ENCODE results near the gene TOM1L2.
"Not testable (repeated sequence)": the region's sequence is repeated elsewhere in the genome, so short reads cannot be mapped to it uniquely, and the experiment has no call there.

The TOM1L2 gene

DNA sequence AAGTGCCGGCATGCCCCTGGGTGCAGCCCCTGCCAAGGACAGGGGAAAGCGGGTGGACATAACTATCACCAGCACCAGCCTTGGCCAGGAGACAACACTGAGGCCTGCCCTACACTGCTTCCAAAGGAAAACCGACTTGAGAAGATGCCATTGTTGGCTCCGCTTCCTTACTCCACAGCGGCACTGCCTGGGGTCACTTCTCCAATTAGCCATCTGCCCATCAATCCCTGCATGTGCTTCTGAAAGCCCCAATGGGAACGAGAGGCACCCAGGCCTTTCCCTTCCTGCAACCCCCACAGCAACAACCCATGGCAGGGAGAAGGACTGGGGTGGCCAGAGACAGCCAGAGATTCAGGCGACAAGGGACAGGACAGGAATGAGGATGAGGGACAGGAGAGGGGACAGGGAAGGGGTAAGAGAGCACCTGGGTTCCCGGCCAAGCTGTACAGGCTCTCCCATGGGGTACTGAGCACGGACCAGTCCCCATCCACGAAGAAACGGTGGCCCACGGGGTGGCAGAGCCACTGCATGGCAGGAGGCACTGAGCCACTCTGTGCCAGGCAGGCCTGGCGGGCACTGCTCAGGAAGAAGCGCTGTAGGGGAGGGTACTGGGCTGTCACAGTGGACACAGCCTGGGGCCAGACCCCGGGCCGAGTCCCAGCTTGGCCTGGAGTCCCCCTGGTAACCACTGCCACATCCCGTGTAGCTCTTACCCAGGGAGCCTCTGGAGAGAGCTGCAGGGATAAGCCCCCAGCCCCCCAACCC, 156.6 kb downstream of the TOM1L2 start:
- no peak for FAIRE-seq

GRCh38 chr17:17815062-17815406, 157.2 kb downstream of the TOM1L2 start:
- FAIRE-seq: no peak

GRCh38 chr17:17814162-17815061, 157.8 kb downstream of the TOM1L2 start:
- no peak for FAIRE-seq

- no peak for FAIRE-seq
Measured at GRCh38 chr17:17813725-17814095, 158.5 kb downstream of the TOM1L2 start.

- no peak for FAIRE-seq
Measured at GRCh38 chr17:17813055-17813724, 159.0 kb downstream of the TOM1L2 start.

DNA sequence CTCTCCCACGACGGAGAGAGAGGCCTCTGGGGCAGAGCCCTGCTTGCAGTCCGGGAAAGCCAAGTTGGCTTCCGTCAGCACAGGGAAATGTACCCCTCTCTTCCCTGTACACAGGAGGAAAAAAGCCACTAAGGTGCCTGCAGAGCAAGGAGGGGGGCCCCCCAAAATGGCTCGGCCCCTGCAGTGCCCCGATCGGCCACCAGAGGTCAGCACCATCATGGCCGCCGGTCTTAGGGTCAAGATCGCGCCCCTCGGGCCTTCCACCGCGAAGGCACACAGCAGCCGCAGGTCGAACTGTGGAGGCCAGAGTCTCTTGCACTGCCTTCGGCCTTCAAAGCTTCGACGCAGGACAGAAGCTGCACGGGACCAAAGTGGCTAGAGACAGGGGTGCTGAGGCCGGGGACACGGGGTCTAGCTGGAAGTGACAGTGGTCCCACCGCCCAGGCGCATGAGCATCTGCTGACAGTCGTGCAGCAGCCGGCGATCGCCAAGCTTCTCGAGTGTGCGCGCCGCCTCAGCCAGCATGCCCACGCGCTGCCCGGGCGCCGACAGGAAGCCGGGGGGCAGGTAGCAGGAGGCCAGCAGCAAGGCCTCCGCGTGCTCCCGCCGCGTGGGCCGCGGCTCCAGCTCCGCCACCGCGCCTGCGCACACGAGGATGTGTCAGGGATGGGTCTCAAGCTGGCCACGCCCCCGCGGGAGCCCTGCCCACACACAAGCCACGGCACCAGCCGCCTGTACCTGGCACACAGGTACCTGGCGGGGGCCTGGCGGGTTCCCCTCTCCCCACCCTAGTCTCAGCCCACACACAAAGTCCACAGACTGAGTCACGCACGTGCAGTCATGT, 159.8 kb downstream of the TOM1L2 start:
- peak; percentile 88 for FAIRE-seq

GRCh38 chr17:17811381-17812210, 160.6 kb downstream of the TOM1L2 start:
- FAIRE-seq: peak; percentile 71

- no peak for FAIRE-seq
Measured at GRCh38 chr17:17810895-17811248, 161.3 kb downstream of the TOM1L2 start.

GRCh38 chr17:17810084-17810894, 161.9 kb downstream of the TOM1L2 start:
- FAIRE-seq: peak; percentile 15

DNA sequence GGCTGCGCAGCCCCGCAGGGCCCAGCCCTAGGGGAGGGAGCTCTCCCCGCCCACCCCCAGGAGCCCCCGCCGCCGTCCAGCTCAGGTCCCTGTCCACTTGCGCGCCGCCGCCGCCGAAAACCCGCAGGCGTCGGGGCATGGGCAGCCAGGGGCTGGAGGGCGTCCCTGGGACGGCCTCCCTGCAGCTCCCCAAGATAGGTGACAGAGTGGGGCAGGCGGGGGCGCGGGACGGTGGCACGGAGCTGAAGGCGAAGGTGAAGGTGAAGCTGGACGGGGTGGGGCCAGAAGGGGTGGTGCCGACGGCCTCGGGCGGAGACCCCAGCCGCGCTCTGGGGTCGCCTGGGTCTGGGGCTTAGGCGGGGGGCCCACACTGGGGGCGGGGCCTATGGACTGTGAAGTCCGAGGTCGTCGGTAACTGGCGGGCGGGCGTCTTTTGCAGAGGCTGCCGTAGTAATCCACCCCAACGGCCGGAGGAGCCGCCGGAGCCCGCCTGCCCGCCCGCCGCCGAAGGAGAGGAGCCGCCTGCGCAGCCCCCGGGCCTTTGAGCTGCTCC, 162.6 kb downstream of the TOM1L2 start:
- no peak for FAIRE-seq

DNA sequence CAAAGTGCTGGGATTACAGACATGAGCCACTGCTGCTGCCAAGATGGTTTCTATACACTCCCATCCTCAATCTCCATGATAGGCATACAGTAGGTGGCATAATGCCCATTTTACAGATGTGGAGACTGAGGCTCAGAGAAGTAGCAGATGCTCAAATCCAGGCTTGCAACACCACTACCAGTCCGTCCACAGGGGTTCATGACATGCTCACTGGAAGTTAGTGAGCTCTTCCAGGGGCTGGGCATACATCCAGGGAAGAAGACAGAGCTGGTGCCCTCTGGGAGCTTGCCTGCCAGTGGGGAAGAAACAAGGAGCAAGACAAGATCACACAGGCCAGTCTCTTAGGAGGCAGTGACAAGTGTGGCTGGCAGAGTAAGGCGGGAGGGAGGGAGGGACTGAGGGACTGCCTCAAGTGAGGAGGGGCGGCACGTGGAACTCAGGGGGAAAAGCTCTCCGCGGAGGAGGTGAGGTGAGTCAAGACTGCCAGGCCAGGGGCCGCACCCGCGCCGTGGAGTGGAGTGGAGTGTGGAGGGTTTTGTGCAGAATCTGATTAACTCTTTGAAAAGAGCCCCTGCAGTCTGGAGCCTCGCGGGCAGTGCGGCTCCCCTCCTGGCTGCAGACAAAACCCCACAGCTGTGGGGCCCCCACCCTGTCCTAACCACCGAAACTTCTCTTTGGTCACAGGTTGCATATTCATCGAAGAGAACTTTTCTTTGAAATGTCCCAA, 163.3 kb downstream of the TOM1L2 start:
- no peak for FAIRE-seq

- FAIRE-seq: not testable (repeated sequence)
Measured at GRCh38 chr17:17808200-17808599, 164.0 kb downstream of the TOM1L2 start.

DNA sequence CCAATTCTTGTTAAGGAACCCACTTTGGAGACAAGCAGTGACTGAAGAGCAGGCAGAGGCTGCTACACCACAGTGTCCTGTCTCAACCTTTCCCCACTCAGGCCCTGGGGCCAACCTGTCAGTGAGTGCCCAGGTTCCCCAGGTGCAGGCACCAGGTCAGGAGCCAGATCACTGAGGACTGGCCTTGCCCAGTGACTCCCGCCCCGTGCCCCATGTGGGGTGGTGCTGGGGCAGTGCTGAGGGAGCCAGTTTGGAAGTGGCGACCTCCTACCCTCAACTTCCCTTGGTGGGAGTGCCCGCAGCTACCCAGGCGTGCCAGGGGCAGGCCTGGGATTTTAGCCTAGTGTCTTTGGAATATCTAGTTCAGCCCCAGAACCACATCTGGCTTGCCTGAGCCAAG, 164.8 kb downstream of the TOM1L2 start:
- no peak for FAIRE-seq

- FAIRE-seq: no peak
Measured at GRCh38 chr17:17806611-17807274, 165.5 kb downstream of the TOM1L2 start.

DNA sequence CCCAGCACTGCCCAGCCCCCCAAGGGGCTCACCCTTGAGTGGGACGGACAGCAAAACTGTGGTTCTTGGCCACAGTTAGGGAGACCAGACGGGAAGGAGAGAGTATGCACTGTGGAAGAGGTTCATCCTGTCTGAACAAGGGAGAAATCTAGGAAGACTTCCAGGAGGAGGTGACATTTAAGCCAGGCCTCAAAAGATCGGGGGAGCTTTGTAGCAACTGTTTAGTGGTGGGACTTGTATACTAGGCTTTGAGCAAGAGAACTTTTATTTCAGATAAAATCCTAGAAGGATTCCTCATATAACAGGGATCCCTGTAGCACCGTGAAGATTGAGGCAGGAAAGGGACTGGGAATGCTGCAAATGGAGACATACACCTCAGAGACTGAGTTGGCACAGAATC, 166.2 kb downstream of the TOM1L2 start:
- no peak for FAIRE-seq

DNA sequence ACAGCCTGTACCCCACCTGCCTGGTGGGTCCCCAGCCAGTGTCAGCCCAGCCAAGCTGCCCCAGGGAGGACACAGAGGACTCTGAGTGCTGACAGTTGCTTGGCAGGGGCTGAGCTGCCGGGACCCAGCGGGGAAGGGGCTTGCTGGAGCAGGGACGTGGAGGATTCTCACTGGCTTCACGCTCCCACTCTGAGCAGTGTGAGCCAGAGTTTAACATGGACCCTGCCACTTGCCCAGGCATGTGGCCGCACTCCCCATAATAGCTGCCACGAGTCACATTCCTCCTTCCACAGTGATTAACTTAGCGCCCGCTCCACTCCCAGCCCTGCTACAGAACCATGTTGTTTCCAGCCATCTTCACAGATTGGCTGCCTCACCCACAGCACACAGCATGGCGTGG, 166.6 kb downstream of the TOM1L2 start:
- FAIRE-seq: no peak

DNA sequence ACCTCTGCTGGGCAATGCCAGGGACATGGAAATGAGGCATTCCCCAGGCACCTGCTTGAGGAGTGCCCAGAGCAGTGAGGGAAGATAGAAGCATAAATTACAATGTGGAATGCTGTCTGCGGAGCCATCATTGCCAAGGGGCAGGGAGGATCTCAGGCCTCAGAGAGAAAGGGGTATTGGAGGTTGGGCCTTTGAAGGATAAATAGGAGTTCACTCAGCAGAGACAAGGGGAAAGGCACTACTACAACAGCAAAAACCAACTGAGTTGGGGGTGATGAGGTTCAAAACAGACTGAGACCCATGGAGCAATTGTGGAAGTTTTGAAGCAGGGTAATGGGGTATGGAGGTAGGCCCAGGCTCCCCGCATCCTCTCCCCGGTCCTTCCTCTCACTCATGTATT, 168.2 kb downstream of the TOM1L2 start:
- FAIRE-seq: no peak

- FAIRE-seq: no peak
Measured at GRCh38 chr17:17801800-17802481, 170.3 kb downstream of the TOM1L2 start.
